Activated T-helper 17 cell treated with anti-CD3 and anti-CD28 coated beads, Interleukin-2, amount 50 U/mL, for 72 hours (primary cell): ENCODE data around the gene HNRNPC. TPM values are rescaled to one million over a fixed set of nuclear protein-coding genes. Genes with fewer than 3 reads are reported as not detected.
"Not testable (repeated sequence)": the region's sequence is repeated elsewhere in the genome, so short reads cannot be mapped to it uniquely, and the experiment has no call there.

Experiments used
- ATAC-seq: fragments of 150-1000 bp; cut with Tn5 transposase; replicated peaks from 2 replicates; pipeline ENCODE4 v1.10.0; 2021; ENCODE audit warnings: mild to moderate bottlenecking, moderate library complexity
- H3K27ac Mint-ChIP-seq: one replicate; pipeline ENCODE4 v1.8.0; 2022; ENCODE audit warnings: mixed read lengths
- H3K27me3 Mint-ChIP-seq: one replicate; pipeline ENCODE4 v1.8.0; 2022; ENCODE audit warnings: mixed read lengths
- H3K36me3 Mint-ChIP-seq: one replicate; pipeline ENCODE4 v1.8.0; 2022; ENCODE audit warnings: low read depth, mild to moderate bottlenecking, mixed read lengths
- H3K4me1 Mint-ChIP-seq: one replicate; pipeline ENCODE4 v1.8.0; 2022; ENCODE audit warnings: mixed read lengths
- H3K4me3 Mint-ChIP-seq: one replicate; pipeline ENCODE4 v1.8.0; 2022; ENCODE audit warnings: mild to moderate bottlenecking, mixed read lengths
- H3K9me3 Mint-ChIP-seq: one replicate; pipeline ENCODE4 v1.8.0; 2022; ENCODE audit warnings: mixed read lengths
- total RNA-seq, 2 donors: library from RNA; stranded (reverse); gene quantifications; one replicate each; pipeline ENCODE4 v1.2.3, GENCODE V29; 2022

Gene HNRNPC
- total RNA-seq, 2 donors from 2014 or later, result 720 to 984 TPM

DNA sequence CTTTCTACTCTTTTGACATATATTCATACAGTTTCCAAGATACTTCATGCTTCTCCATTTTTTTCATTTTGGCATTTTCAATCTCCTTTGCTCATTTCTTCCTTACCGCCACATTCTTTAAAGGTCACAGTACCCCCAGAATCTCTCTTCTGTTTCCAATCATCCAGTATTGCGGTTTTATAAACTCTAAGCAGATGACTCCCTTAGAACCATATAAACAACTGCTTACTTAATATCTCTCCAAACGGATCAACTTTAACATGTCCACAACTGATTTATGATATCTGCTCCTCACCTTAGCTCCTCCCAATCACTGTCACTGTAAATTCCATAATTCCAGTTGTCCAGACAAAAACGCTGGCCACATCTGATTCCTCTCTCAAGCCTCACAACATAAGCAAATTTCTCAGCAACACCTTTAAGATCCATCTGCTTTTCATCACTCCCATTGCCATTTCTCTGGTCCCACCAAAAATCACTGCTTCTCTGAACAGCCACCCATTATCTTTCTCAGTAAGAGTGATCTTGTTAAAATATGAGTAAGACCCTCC lies 49.6 kb downstream of the HNRNPC start:
- Mint-ChIP-seq H3K4me3 (peak overlapping the region; percentile 29), H3K27ac (peak overlapping the region; percentile 34), H3K4me1 (peaks cover 54% of the 10 kb centered on the region), H3K27me3 (no peaks in the 10 kb centered on the region), H3K36me3 (peaks cover 100% of the 10 kb centered on the region), H3K9me3 (no peaks in the 10 kb centered on the region)
- no peak for ATAC-seq

DNA sequence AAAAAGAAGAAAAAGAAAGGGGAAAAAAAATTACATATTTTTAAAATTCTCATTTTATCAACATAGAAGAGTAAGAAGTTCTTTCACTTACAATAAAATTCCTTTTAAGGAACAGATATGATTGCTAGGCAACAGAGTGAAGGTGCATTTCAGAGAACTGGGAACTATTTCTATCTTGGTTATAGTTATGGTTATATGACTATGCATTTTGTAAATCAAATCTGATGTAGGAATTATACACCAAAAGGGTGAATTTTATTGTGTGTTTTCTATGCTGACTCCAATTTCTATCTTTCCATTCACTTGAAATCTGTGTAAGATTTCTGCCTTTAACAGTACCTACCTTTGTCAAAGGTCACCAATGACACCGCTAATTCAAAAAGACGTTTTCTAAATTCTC lies 50.1 kb downstream of the HNRNPC start:
- H3K9me3 Mint-ChIP-seq, result no peaks in the 10 kb centered on the region
- H3K36me3 Mint-ChIP-seq, result peaks cover 100% of the 10 kb centered on the region
- peaks cover 52% of the 10 kb centered on the region for H3K4me1 Mint-ChIP-seq
- no peaks in the 10 kb centered on the region for H3K27me3 Mint-ChIP-seq
- H3K4me3 Mint-ChIP-seq, result peak overlapping the region; percentile 29
- no peak for ATAC-seq
- peak overlapping the region; percentile 34 for H3K27ac Mint-ChIP-seq

DNA sequence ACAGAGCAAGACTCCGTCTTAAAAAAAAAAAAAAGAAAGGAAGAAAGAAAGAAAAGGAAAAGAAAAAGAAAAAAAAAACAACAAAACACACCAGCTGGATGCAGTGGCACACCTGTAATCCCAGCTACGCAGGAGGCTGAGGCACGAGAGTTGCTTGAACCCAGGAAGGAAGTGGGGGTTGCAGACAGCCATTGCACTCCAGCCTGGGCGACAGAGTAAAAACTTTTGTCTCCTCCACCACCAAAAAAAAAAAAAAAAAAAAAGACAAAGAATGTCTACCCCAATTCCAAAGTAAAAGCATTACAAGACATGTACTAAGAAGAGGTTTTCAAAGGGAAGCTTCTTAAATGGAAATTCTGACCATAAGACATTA lies 53.4 kb downstream of the HNRNPC start:
- ATAC-seq, result no peak
- Mint-ChIP-seq H3K4me1 (peaks cover 33% of the 10 kb centered on the region), H3K27ac (peak overlapping the region; percentile 86), H3K27me3 (no peaks in the 10 kb centered on the region), H3K9me3 (no peaks in the 10 kb centered on the region), H3K36me3 (peaks cover 100% of the 10 kb centered on the region), H3K4me3 (peak overlapping the region; percentile 68)

DNA sequence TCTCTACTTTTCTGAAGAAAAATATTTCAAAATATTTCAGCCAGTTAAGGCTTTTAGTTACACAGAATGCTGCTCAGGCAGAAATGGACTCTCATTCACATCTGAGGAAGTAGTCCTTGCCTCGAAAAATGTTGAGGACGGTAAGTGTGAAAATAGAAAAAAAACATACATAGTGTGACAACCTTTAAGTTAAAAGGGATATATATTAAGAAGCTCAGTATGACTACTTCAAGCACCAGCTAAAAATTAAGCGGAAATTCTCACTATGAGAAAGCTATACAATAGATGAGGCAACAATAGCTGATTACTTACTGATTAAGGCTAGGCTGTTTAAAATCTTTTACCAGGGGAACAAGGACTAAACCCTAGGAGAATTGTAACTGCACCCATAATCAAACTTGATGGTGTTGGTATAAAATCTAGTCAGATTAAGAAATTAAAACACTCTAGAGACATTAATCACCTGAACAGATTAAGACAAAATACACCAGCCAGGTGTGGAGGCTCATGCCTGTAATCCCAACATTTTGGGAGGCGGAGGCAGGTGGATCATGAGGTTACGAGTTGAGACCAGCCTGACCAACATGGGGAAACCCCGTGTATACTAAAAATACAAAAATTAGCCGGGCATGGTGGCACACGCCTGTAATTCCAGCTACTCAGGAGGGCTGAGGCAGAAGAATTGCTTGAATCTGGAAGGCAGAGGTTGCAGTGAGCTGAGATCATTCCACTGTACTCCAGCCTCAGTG lies 53.9 kb downstream of the HNRNPC start:
- H3K27me3 Mint-ChIP-seq, result no peaks in the 10 kb centered on the region
- H3K36me3 Mint-ChIP-seq, result peaks cover 100% of the 10 kb centered on the region
- H3K9me3 Mint-ChIP-seq, result no peaks in the 10 kb centered on the region
- peak; percentile 43 for ATAC-seq
- H3K4me1 Mint-ChIP-seq, result peaks cover 31% of the 10 kb centered on the region
- H3K27ac Mint-ChIP-seq, result peak overlapping the region; percentile 86
- peak overlapping the region; percentile 68 for H3K4me3 Mint-ChIP-seq

DNA sequence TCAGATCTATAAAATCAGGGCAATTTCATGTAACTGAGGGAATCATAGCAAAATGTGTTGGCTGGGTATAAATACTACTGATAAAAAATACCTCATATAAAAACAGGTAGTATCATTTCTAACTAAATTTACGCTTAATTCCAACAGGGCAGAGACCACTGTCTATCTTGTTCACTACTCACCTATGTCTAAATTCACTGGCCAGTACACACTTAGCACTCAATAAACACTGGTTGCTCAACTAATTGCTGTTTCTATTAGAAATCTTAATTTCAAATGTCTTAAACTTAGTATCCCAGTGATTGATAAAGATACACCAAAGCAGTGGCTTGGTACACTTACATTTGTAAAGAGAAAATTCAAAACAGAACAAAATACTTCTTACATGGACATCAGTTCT lies 55.6 kb downstream of the HNRNPC start:
- H3K27me3 Mint-ChIP-seq, result no peaks in the 10 kb centered on the region
- H3K27ac Mint-ChIP-seq, result peak overlapping the region; percentile 49
- H3K4me3 Mint-ChIP-seq, result peak overlapping the region; percentile 0
- ATAC-seq, result no peak
- peaks cover 20% of the 10 kb centered on the region for H3K4me1 Mint-ChIP-seq
- H3K9me3 Mint-ChIP-seq, result no peaks in the 10 kb centered on the region
- H3K36me3 Mint-ChIP-seq, result peaks cover 100% of the 10 kb centered on the region

DNA sequence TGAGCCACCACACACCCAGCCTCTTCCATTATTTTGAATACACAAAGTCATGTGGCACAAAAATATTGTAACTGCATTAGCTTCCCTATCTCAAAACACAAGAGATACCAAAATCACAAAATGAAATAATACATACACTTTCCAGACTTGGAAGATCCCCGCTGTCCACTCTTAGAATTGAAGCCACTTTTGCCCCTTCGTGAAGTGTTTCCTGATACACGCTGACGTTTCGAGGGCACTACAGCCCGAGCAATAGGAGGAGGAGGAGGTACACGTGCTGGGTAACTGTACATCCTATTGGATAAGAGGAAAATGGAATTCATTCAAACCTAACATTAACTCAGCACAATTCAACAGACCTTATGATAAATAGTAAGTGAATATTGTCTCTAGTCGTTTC lies 56.4 kb downstream of the HNRNPC start:
- H3K4me1 Mint-ChIP-seq, result peaks cover 27% of the 10 kb centered on the region

DNA sequence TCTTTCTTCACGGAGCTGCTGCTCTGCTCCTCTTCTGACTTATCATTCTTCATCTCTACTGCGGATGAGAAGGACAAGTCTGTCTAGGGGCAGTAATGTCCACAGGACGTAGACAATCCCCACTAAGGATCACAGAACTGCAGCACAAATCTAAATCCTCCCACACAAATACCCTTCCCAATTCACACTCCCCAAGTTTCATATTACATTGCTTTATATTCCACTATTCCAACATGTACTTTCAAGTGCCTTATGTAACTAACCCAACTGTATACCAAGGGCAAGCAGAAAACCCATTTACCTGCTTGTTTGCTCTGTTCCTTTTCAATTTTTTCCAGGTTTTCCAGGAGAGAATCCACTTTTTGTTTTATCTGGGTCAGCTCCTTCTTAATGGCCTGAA lies 57.7 kb downstream of the HNRNPC start:
- Mint-ChIP-seq H3K9me3 (no peaks in the 10 kb centered on the region), H3K36me3 (peaks cover 100% of the 10 kb centered on the region), H3K27me3 (no peaks in the 10 kb centered on the region), H3K4me1 (peaks cover 36% of the 10 kb centered on the region), H3K27ac (peak overlapping the region; percentile 1), H3K4me3 (no peak overlapping the region)
- no peak for ATAC-seq

More for the DNA sequence above, 56.4 kb downstream of the HNRNPC start:
- H3K9me3 Mint-ChIP-seq, H3K27me3 Mint-ChIP-seq, H3K4me3 Mint-ChIP-seq, ATAC-seq, H3K27ac Mint-ChIP-seq: not testable (repeated sequence)
- peaks cover 100% of the 10 kb centered on the region for H3K36me3 Mint-ChIP-seq

DNA sequence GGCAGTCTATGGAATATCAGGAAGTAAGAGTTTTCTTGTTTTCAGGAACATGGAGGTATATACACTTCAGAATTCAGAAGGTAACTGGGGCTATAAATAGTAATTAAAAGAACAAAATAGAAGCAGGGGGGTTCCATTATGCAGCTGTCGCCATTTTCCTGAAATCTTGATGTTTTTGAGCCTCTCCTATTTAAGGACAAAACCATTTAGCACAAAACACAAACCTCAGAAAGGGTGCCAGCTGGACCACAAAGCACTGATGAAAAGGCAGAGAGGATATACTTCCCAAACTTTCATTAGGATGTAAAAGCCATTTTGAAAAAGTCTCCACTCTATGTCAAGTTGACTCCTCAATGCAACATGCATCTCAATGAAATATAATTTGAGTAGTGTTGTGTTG lies 59.2 kb downstream of the HNRNPC start:
- Mint-ChIP-seq H3K36me3 (peaks cover 100% of the 10 kb centered on the region), H3K4me1 (peaks cover 30% of the 10 kb centered on the region), H3K4me3 (no peak overlapping the region), H3K27ac (no peak overlapping the region), H3K9me3 (no peaks in the 10 kb centered on the region), H3K27me3 (no peaks in the 10 kb centered on the region)
- ATAC-seq, result no peak

DNA sequence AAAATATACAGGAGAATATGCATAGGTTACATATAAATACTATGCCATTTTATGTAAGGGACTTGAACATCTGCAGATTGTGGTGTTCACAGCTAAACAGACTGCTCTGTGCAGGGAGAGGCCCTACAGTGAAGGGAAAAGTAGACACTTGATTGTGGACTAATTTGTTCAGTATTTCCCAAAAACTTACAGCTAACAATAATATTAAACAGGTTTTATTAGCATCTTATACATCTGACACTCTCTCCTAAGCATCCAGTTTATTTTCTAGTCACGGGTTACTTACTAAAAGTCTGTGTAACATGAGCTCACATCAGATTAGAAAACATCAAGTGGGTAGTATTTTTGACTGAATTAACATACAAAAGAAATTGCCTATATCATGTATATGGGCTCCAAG lies 60.1 kb downstream of the HNRNPC start:
- no peak for ATAC-seq
- Mint-ChIP-seq H3K9me3 (no peaks in the 10 kb centered on the region), H3K27ac (no peak overlapping the region), H3K27me3 (no peaks in the 10 kb centered on the region), H3K36me3 (peaks cover 100% of the 10 kb centered on the region), H3K4me3 (no peak overlapping the region), H3K4me1 (peaks cover 25% of the 10 kb centered on the region)

DNA sequence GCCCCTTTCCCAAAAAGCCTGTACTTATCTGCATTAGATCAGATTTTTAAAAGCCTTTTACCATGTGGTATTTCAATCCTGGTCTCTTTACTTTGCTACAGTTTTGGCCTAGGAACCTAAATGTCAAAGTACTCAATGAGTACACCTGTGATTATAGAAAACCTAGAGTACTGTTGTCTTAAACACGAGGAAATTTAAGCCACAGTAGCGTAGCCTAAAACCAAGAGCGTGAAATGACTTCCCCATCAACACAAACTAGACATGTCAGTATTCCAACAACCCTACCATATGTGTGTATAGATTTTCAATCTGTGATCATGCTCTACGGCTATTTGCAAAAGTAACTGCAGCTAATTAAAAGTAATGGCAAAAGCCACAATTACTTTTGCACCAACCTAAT lies 60.7 kb downstream of the HNRNPC start:
- H3K36me3 Mint-ChIP-seq, result peaks cover 100% of the 10 kb centered on the region

DNA sequence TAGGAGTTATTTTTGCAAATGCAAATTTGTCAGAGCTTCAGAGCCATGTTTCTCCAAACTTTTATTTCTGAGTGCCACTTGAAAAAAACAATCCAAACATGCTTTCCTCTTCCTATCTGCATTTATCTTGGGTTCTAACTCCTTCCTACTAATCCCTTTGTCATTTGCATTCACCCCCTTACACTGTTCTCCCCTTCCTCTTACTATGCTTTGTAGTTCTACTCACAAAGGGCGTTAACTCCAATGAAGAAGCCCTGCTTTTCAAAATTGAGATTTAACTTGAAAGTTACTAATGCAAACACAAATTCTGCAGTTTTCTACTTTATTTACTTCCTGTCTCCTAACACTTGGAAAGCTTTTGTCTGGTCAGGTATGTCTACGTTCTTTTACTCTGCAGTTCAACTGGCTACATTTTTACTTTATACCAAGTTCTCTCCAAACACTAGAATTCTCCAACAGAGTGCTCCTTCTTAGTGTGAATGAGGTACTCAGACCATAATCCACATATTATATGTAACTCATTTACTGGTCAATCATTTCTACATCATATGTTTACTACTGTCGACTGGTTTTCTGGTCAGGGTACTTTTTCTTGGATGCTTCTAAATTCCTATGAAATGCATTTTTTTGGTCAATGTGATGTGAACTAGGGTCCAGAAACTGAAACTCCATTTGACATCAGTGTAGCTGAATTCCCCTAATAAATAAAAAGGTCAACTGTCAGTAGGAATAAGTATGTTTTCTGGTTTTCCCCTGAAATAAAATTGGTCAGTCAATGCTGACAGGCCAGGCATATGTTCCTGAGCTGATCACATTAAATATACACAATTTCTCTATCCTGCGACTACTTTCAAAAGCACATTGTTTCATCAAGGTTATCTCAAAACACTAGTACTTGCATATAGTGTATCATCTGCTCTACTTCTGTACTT lies 62.2 kb downstream of the HNRNPC start:
- Mint-ChIP-seq H3K27me3 (no peaks in the 10 kb centered on the region), H3K4me1 (peaks cover 24% of the 10 kb centered on the region), H3K27ac (peak overlapping the region; percentile 72), H3K4me3 (no peak overlapping the region), H3K36me3 (peaks cover 99% of the 10 kb centered on the region), H3K9me3 (no peaks in the 10 kb centered on the region)
- ATAC-seq, result no peak

More for the DNA sequence above, 60.7 kb downstream of the HNRNPC start:
- Mint-ChIP-seq H3K27me3 (no peaks in the 10 kb centered on the region), H3K4me3 (no peak overlapping the region), H3K27ac (peak overlapping the region; percentile 72), H3K4me1 (peaks cover 24% of the 10 kb centered on the region), H3K9me3 (no peaks in the 10 kb centered on the region)
- ATAC-seq, result no peak

DNA sequence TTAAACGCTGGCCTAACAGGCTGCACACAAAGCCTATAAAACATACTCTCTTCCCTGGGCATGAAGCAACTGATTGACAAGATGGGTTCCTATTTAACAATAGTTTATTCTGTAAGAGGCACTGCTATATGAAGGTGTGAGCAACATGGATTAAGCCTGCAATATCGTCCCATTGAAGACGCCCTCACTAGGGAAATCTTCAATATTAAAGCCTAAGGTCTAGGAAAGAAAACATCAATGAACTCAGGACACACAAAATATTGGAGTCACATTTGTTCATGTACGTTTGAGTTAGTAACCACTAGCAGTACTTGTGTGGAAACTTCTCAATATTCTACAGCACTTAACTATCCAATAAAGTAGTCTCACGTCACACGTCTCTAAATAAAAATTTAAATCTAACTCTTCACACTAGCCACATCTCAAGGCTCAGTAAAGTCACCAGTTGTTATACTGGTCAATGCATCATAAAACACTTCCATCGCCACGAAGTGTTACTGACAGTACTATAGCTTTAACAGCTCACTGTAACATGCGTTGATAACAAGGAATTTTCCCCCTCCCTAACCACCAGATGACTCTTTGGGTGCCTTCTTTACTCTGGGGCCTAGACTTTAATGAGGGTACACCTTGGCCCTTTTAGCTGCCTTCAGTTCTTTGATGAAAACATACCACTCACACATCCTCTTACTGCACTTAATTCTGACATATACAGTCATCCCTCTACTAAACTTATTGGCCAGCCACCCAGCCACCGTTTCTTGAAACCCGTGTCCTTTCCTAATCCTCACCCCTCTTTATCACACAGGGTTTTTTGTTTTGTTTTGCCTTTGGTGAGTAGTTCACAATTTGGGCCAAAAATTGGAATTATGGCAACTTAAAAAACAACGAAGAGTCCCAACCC lies 63.3 kb downstream of the HNRNPC start:
- no peaks in the 10 kb centered on the region for H3K27me3 Mint-ChIP-seq

DNA sequence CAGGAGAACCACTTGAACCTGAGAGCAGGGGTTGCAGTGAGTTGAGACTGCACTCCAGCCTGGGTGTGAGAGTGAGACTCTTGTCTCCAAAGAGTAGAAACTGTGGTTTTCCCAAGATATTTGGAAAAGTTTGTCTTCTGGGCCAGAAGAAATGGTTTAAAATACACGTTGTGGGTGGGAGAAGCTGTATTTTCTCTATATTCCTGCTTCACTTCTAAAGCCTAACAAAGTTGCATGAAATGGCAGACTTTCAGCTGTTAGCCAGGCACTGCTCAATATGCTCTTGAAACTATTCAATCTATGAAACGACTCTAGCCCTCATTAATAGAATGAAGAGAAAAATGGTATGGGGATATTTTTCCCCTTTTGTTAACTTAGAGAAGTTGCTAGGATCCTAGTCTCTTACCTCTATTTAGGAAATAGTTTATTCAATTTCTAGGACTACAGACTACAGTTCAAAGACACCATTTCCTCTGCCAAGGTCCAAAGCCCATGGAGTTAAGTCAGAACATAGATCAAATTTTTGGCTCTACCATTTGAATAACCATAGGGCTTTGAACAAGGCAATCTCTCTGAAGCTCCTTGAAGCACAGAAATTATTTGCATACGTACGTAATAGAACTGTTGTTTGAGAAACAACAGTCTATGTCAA lies 64.1 kb downstream of the HNRNPC start:
- Mint-ChIP-seq H3K4me3 (no peak overlapping the region), H3K36me3 (peaks cover 80% of the 10 kb centered on the region), H3K27ac (no peak overlapping the region), H3K9me3 (no peaks in the 10 kb centered on the region), H3K4me1 (peaks cover 24% of the 10 kb centered on the region), H3K27me3 (no peaks in the 10 kb centered on the region)
- ATAC-seq, result no peak

More for the DNA sequence above, 63.3 kb downstream of the HNRNPC start:
- Mint-ChIP-seq H3K27ac (peak overlapping the region; percentile 72), H3K4me3 (peak overlapping the region; percentile 11), H3K36me3 (peaks cover 88% of the 10 kb centered on the region), H3K4me1 (peaks cover 24% of the 10 kb centered on the region), H3K9me3 (no peaks in the 10 kb centered on the region)
- peak; percentile 21 for ATAC-seq
